Thyroid gland (tissue), 4 donors: Measurements from ENCODE around the gene METTL1. TPM values are rescaled to one million over a fixed set of nuclear protein-coding genes. Genes with fewer than 3 reads are reported as not detected.

ENCODE experiments used
- DNase-seq, 2 donors: peaks; one replicate each; pipeline ENCODE4 v3.0.0-alpha.2; 2019
- H3K27ac ChIP-seq, 3 donors: fragments of 200-600 bp; sonication (generic); 1 replicate in 2 of 3; 2 replicates in 1 of 3; pipeline ENCODE4 v1.5.1; 2016 to 2019; ENCODE audit warnings: mild to moderate bottlenecking in 1 of 3, moderate library complexity in 1 of 3
- H3K27me3 ChIP-seq: fragments of 200-600 bp; sonication (generic); one replicate; pipeline ENCODE4 v1.5.1; 2019
- H3K36me3 ChIP-seq, 2 donors: fragments of 200-600 bp; sonication (generic); one replicate each; pipeline ENCODE4 v1.5.1; 2016 to 2019
- H3K4me1 ChIP-seq, 2 donors: fragments of 200-600 bp; sonication (generic); one replicate each; pipeline ENCODE4 v1.5.1; 2017 to 2019
- H3K4me3 ChIP-seq, 3 donors: fragments of 200-600 bp; sonication (generic); replicated peaks in 1 of 3; 1 replicate in 2 of 3; 2 replicates in 1 of 3; pipeline ENCODE4 v1.5.1; 2016; ENCODE audit warnings: mild to moderate bottlenecking in 1 of 3
- H3K9me3 ChIP-seq: fragments of 200-600 bp; sonication (generic); one replicate; pipeline ENCODE4 v1.5.1; 2017
- POLR2A ChIP-seq, 2 donors: fragments of 450-650 bp; IDR thresholded peaks; one replicate each; pipeline ENCODE4 v1.6.1; 2017; ENCODE audit warnings: antibody characterized with exemption in 2 of 2, mild to moderate bottlenecking in 2 of 2, moderate library complexity in 1 of 2
- WGBS, 2 donors: methylation state at CpG; one replicate each; pipeline ENCODE4 v1.1.5; 2017; 5-methylcytosine and 5-hydroxymethylcytosine counted together
- intact Hi-C: fragments of 100-400 bp; cut with DNase I; formaldehyde crosslinking; loops from one replicate; pipeline ENCODE4 v1.15.1; 2023
- total RNA-seq, 4 donors: library from RNA; depleted of rRNA; stranded (reverse); fragments of >200 nt; gene quantifications; one replicate each; pipeline ENCODE4 v1.2.3, GENCODE V29; 2016
- TF ChIP-seq, protein P1 (sequence below), 6 experiments: fragments of 200-600 bp in 3 of 6; fragments of 450-650 bp in 3 of 6; sonication (generic) in 3 of 6; IDR thresholded peaks; one replicate each; pipeline ENCODE4 v1.5.1; 2016 to 2019; ENCODE audit warnings: antibody characterized with exemption in 6 of 6, mild to moderate bottlenecking in 2 of 6, inconsistent platforms in 1 of 6, moderate library complexity in 1 of 6

METTL1 gene
- total RNA-seq, 4 donors from 2014 or later, result 7.9 to 24.5 (median 13.1) TPM

DNA sequence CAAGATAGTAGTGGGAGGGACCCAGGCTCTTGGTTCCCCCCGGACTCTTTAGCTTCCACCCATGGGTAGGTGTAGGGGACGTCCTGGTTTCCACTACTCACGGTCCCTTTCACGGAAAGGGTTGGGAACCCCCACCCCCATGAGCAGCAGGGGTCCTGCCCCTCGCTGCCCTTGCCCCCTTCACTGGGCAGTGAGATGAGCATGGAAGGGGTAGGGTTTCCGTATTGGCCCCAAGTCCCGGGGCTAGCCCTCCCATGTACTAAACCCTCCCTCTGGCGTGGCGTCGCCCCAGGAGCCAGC, 46.1 kb downstream of the METTL1 start:
- 12 to 35% methylated on average over 4 to 8 of the region's 10 CpGs for WGBS, 2 donors
- Histone ChIP-seq H3K4me3 (no peak overlapping the region), H3K27ac (no peak overlapping the region), H3K4me1 (peaks cover 9 to 24% of the 10 kb centered on the region in 2 donors), H3K36me3 (peaks cover 1 to 5% of the 10 kb centered on the region in 2 donors), H3K27me3 (no peaks in the 10 kb centered on the region), H3K9me3 (no peaks in the 10 kb centered on the region)
- TF ChIP-seq, protein P1, sequence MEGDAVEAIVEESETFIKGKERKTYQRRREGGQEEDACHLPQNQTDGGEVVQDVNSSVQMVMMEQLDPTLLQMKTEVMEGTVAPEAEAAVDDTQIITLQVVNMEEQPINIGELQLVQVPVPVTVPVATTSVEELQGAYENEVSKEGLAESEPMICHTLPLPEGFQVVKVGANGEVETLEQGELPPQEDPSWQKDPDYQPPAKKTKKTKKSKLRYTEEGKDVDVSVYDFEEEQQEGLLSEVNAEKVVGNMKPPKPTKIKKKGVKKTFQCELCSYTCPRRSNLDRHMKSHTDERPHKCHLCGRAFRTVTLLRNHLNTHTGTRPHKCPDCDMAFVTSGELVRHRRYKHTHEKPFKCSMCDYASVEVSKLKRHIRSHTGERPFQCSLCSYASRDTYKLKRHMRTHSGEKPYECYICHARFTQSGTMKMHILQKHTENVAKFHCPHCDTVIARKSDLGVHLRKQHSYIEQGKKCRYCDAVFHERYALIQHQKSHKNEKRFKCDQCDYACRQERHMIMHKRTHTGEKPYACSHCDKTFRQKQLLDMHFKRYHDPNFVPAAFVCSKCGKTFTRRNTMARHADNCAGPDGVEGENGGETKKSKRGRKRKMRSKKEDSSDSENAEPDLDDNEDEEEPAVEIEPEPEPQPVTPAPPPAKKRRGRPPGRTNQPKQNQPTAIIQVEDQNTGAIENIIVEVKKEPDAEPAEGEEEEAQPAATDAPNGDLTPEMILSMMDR (IDR thresholded peaks at IDR 0.05), result no peak
- no peak for TF ChIP-seq POLR2A (IDR thresholded peaks at IDR 0.05)
- intact Hi-C loops, result no loop called here
- no peak for DNase-seq

- no peak for DNase-seq
- WGBS, 2 donors, result 43 to 60% methylated on average over 5 to 10 of the region's 11 CpGs
- Histone ChIP-seq H3K36me3 (peaks cover 8 to 12% of the 10 kb centered on the region in 2 donors), H3K9me3 (no peaks in the 10 kb centered on the region), H3K4me3 (no peak overlapping the region), H3K27me3 (no peaks in the 10 kb centered on the region), H3K4me1 (peaks cover 9 to 24% of the 10 kb centered on the region in 2 donors), H3K27ac (no peak overlapping the region)
- intact Hi-C loops, result no loop called here
- TF ChIP-seq POLR2A (IDR thresholded peaks at IDR 0.05), result no peak
- TF ChIP-seq, protein P1 (IDR thresholded peaks at IDR 0.05), result no peak
Measured at GRCh38 chr12:57724936-57725740, 46.8 kb downstream of the METTL1 start.

DNA sequence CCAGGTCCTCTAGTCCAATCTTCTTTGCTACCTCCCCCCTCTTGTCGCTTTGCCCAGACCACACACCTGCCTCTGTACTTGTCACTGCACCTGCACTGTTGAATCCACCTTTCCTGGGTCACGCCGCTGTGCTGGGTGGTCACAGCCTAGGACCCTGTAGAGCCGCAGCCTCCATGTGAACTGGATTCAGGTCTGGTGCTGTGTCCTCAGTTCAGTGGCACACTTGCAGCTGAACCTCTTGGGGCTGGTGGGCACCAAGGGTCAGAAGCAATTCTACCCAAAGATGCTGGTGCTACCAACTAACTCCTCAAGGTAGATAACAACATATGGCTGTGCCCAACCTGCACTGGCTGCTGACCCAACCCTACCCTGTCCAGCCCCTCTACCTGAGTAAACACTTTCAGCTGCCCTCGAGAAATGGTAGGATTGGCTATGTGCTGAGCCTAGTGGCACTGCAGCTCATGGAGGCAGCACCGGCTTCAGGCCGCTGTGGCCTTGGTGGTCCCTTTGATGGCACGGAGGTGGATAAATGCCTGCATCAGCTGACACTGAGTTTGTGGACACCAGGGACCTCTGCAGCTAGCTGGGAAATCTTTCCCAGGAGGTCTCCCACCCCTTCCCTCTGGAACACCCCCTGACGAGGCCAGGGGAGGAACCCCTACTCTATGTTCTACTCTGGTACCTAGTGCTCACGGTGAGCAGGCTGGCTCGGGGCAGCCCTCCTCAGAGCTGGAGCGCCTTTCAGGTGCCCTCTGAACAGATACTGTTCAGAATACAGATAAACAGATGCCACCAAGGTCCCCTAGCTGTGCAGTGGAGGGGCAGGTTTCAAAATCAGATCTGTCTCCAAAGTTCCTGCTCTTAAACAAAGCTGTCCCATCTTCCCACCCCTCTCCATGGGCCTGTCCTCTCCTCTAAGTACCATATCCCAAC, 47.6 kb downstream of the METTL1 start:
- Histone ChIP-seq H3K36me3 (peaks cover 17 to 20% of the 10 kb centered on the region in 2 donors), H3K9me3 (no peaks in the 10 kb centered on the region), H3K4me1 (peaks cover 9 to 24% of the 10 kb centered on the region in 2 donors), H3K27me3 (no peaks in the 10 kb centered on the region), H3K27ac (no peak overlapping the region), H3K4me3 (no peak overlapping the region)
- DNase-seq, result no peak
- WGBS, 2 donors, result 83 to 84% methylated on average over 9 to 12 of the region's 12 CpGs
- TF ChIP-seq, protein P1 (IDR thresholded peaks at IDR 0.05), result no peak
- TF ChIP-seq POLR2A (IDR thresholded peaks at IDR 0.05), result no peak
- intact Hi-C loops, result no loop called here

GRCh38 chr12:57723630-57723962, 48.3 kb downstream of the METTL1 start:
- Histone ChIP-seq H3K9me3 (no peaks in the 10 kb centered on the region), H3K27me3 (no peaks in the 10 kb centered on the region), H3K36me3 (peaks cover 23 to 27% of the 10 kb centered on the region in 2 donors), H3K4me3 (no peak overlapping the region), H3K27ac (no peak overlapping the region), H3K4me1 (peaks cover 9 to 24% of the 10 kb centered on the region in 2 donors)
- WGBS, 2 donors, result 69 to 70% methylated on average over 2 of the region's 2 CpGs
- intact Hi-C loops, result no loop called here
- no peak for TF ChIP-seq POLR2A (IDR thresholded peaks at IDR 0.05)
- TF ChIP-seq, protein P1 (IDR thresholded peaks at IDR 0.05), result no peak
- DNase-seq, result no peak
